Liver (tissue), 9 donors: ENCODE data around the gene TMEM178B. TPM values are rescaled to one million over a fixed set of nuclear protein-coding genes. Genes with fewer than 3 reads are reported as not detected.

Experiments
- DNase-seq: peaks from one replicate; pipeline ENCODE4 v3.0.0-alpha.2; 2017; ENCODE audit warnings: low spot score
- H3K27ac ChIP-seq, 2 donors: one replicate each; pipeline ENCODE4 v1.7.0; 2013; ENCODE audit warnings: inconsistent platforms in 2 of 2, low read length in 2 of 2, control low read depth in 1 of 2, low read depth in 1 of 2, mild to moderate bottlenecking in 1 of 2
- H3K27me3 ChIP-seq, 4 donors: one replicate each; pipeline versions ENCODE4 v1.6.1 to v1.7.0; 2013; ENCODE audit warnings: low read length in 3 of 4, inconsistent platforms in 1 of 4, mild to moderate bottlenecking in 1 of 4, moderate library complexity in 1 of 4; ENCODE audit not compliant: control insufficient read depth in 4 of 4, insufficient read depth in 4 of 4
- H3K36me3 ChIP-seq, 4 donors: one replicate each; pipeline versions ENCODE4 v1.6.1 to v1.7.0; 2013; ENCODE audit warnings: low read length in 3 of 4, mild to moderate bottlenecking in 3 of 4, low read depth in 1 of 4, moderate library complexity in 1 of 4; ENCODE audit not compliant: control insufficient read depth in 4 of 4, insufficient read depth in 3 of 4
- H3K4me1 ChIP-seq, 4 donors: one replicate each; pipeline versions ENCODE4 v1.6.1 to v1.7.0; 2013; ENCODE audit warnings: low read length in 3 of 4, mild to moderate bottlenecking in 3 of 4, moderate library complexity in 1 of 4; ENCODE audit not compliant: control insufficient read depth in 4 of 4, insufficient read depth in 4 of 4
- H3K4me3 ChIP-seq, 3 donors: one replicate each; pipeline versions ENCODE4 v1.6.1 to v1.7.0; 2013; ENCODE audit warnings: low read length in 3 of 3, control low read depth in 1 of 3, low read depth in 1 of 3, mild to moderate bottlenecking in 1 of 3
- H3K9ac ChIP-seq, 2 donors: one replicate each; pipeline ENCODE4 v1.7.0; 2013; ENCODE audit warnings: low read length in 2 of 2, mild to moderate bottlenecking in 2 of 2, moderate library complexity in 2 of 2, control low read depth in 1 of 2, low read depth in 1 of 2
- H3K9me3 ChIP-seq, 4 donors: one replicate each; pipeline versions ENCODE4 v1.6.1 to v1.7.0; 2013; ENCODE audit warnings: low read length in 3 of 4; ENCODE audit not compliant: control insufficient read depth in 4 of 4
- ATF3 ChIP-seq: IDR thresholded peaks from 2 replicates; pipeline ENCODE4 v1.6.1; 2016; ENCODE audit warnings: antibody characterized with exemption
- EGR1 ChIP-seq, 2 donors: IDR thresholded peaks; 2 replicates each; pipeline ENCODE4 v1.6.1; 2016 to 2018; ENCODE audit warnings: antibody characterized with exemption in 2 of 2, low read depth in 2 of 2
- FOXA1 ChIP-seq: IDR thresholded peaks from 2 replicates; pipeline ENCODE4 v1.6.1; 2016; ENCODE audit warnings: antibody characterized with exemption
- FOXA2 ChIP-seq: IDR thresholded peaks from 2 replicates; pipeline ENCODE4 v1.6.1; 2016; ENCODE audit warnings: antibody characterized with exemption
- GABPA ChIP-seq, 2 donors: IDR thresholded peaks in 1 of 2; conservative IDR thresholded peaks in 1 of 2; 2 replicates each; pipeline ENCODE4 v1.6.1; 2016; ENCODE audit warnings: antibody characterized with exemption in 2 of 2, mild to moderate bottlenecking in 1 of 2, moderate library complexity in 1 of 2
- HNF4A ChIP-seq, 2 donors: conservative IDR thresholded peaks; 2 replicates each; pipeline ENCODE4 v1.6.1; 2016; ENCODE audit warnings: antibody characterized with exemption in 2 of 2, mild to moderate bottlenecking in 2 of 2
- NR2F2 ChIP-seq: IDR thresholded peaks from 2 replicates; pipeline ENCODE4 v1.6.1; 2016; ENCODE audit warnings: antibody characterized with exemption
- RAD21 ChIP-seq, 2 donors: IDR thresholded peaks; 2 replicates each; pipeline ENCODE4 v1.6.1; 2016; ENCODE audit warnings: antibody characterized with exemption in 2 of 2, mild to moderate bottlenecking in 2 of 2
- RXRA ChIP-seq, 2 donors: IDR thresholded peaks; 2 replicates each; pipeline ENCODE4 v1.6.1; 2017 to 2018; ENCODE audit warnings: antibody characterized with exemption in 2 of 2, mild to moderate bottlenecking in 1 of 2
- SP1 ChIP-seq: IDR thresholded peaks from 2 replicates; pipeline ENCODE4 v1.6.1; 2018; ENCODE audit warnings: antibody characterized with exemption, mild to moderate bottlenecking
- TAF1 ChIP-seq: conservative IDR thresholded peaks from 2 replicates; pipeline ENCODE4 v1.6.1; 2016; ENCODE audit warnings: antibody characterized with exemption, mild to moderate bottlenecking
- WGBS: extraction: QIAGEN DNeasy Blood & Tissue Kit; methylation state at CpG from one replicate; pipeline ENCODE4 v1.1.7; 2013; 5-methylcytosine and 5-hydroxymethylcytosine counted together
- polyA plus RNA-seq, 2 donors: library from polyadenylated mRNA; stranded (reverse) in 1 of 2; unstranded in 1 of 2; fragments of 200-250 nt in 1 of 2; fragments of >200 nt in 1 of 2; fragmentation: Nextera tagmentation in 1 of 2; extraction: Ambion mirVana in 1 of 2; gene quantifications; one replicate each; pipeline versions ENCODE4 v1.2.1 to v1.2.3, GENCODE V29; 2013 to 2015
- total RNA-seq, 2 donors: library from RNA; depleted of rRNA; stranded (reverse); fragments of >200 nt; gene quantifications; one replicate each; pipeline ENCODE4 v1.2.3, GENCODE V29; 2014
- TF ChIP-seq, protein P1 (sequence below): IDR thresholded peaks from 2 replicates; pipeline ENCODE4 v1.6.1; 2016; ENCODE audit warnings: antibody characterized with exemption
- TF ChIP-seq, protein P2 (sequence below): fragments of 150-350 bp; IDR thresholded peaks from 2 replicates; pipeline ENCODE4 v1.5.1; 2017; ENCODE audit warnings: improper control_type of control experiment, low read depth, low read length; ENCODE audit not compliant: missing input control
- TF ChIP-seq, protein P3 (sequence below): IDR thresholded peaks from 2 replicates; pipeline ENCODE4 v1.6.1; 2016; ENCODE audit warnings: antibody characterized with exemption
- donor health status: healthy.
- donor health status: healthy.
- donor health status: healthy.
- donor health status: healthy.
- donor health status: healthy.

The TMEM178B gene
- total and polyA plus RNA-seq, 4 donors, result under 0.01 to 0.02 (median under 0.01) TPM; not detected in 1

- DNase-seq, result no peak
- Histone ChIP-seq H3K4me3 (no peak overlapping the region), H3K36me3 (no peaks in the 10 kb centered on the region), H3K9me3 (no peaks in the 10 kb centered on the region), H3K27ac (no peak overlapping the region), H3K27me3 (no peaks in the 10 kb centered on the region), H3K4me1 (no peaks in the 10 kb centered on the region), H3K9ac (no peak overlapping the region)
- 57% methylated on average over 4 of the region's 4 CpGs for WGBS
- TF ChIP-seq EGR1 (IDR thresholded peaks at IDR 0.05; ENCODE audit: low read depth in 2 of 2) (no peak), FOXA1 (no peak)
These were observed 30.1 kb downstream of the TMEM178B start for GRCh38 chr7:141103847-141104429.

DNA sequence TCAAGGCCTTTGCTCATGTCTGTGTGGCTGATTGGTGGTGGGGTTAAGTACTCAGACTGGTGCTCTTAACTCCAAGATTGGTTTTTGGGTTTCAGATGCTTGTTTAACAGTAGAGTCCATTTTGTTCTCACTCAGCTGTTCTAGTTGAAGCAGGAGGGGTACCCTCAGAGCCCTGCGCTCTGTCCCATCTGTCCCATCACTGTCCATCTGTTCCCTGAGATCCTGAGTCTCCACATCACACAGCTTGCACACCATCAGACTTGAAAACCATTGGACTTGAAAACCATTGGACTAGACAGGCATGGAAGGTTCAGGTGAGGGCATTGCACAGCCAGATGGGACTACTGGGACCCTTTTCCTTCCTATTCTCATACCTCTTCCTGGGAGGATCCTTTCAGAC, 39.3 kb downstream of the TMEM178B start:
- no peak for DNase-seq
- TF ChIP-seq NR2F2, result no peak
- TF ChIP-seq, protein P1, sequence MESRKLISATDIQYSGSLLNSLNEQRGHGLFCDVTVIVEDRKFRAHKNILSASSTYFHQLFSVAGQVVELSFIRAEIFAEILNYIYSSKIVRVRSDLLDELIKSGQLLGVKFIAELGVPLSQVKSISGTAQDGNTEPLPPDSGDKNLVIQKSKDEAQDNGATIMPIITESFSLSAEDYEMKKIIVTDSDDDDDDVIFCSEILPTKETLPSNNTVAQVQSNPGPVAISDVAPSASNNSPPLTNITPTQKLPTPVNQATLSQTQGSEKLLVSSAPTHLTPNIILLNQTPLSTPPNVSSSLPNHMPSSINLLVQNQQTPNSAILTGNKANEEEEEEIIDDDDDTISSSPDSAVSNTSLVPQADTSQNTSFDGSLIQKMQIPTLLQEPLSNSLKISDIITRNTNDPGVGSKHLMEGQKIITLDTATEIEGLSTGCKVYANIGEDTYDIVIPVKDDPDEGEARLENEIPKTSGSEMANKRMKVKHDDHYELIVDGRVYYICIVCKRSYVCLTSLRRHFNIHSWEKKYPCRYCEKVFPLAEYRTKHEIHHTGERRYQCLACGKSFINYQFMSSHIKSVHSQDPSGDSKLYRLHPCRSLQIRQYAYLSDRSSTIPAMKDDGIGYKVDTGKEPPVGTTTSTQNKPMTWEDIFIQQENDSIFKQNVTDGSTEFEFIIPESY, result no peak
- TF ChIP-seq, protein P2, sequence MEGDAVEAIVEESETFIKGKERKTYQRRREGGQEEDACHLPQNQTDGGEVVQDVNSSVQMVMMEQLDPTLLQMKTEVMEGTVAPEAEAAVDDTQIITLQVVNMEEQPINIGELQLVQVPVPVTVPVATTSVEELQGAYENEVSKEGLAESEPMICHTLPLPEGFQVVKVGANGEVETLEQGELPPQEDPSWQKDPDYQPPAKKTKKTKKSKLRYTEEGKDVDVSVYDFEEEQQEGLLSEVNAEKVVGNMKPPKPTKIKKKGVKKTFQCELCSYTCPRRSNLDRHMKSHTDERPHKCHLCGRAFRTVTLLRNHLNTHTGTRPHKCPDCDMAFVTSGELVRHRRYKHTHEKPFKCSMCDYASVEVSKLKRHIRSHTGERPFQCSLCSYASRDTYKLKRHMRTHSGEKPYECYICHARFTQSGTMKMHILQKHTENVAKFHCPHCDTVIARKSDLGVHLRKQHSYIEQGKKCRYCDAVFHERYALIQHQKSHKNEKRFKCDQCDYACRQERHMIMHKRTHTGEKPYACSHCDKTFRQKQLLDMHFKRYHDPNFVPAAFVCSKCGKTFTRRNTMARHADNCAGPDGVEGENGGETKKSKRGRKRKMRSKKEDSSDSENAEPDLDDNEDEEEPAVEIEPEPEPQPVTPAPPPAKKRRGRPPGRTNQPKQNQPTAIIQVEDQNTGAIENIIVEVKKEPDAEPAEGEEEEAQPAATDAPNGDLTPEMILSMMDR, result no peak
- TF ChIP-seq FOXA2, result no peak
- no peak for TF ChIP-seq GABPA (IDR thresholded peaks at IDR 0.05 in 1 of 2, conservative IDR thresholded peaks at IDR 0.05 in 1 of 2)
- no peak for TF ChIP-seq HNF4A (conservative IDR thresholded peaks at IDR 0.05)
- TF ChIP-seq, protein P3, sequence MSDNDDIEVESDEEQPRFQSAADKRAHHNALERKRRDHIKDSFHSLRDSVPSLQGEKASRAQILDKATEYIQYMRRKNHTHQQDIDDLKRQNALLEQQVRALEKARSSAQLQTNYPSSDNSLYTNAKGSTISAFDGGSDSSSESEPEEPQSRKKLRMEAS, result no peak
- TF ChIP-seq SP1, result no peak
- TF ChIP-seq ATF3, result no peak
- TF ChIP-seq RAD21 (IDR thresholded peaks at IDR 0.05), result no peak
- no peak for TF ChIP-seq EGR1 (IDR thresholded peaks at IDR 0.05; ENCODE audit: low read depth in 2 of 2)
- no peak for TF ChIP-seq RXRA (IDR thresholded peaks at IDR 0.05)
- no peaks in the 10 kb centered on the region for H3K4me1 ChIP-seq
- no peaks in the 10 kb centered on the region for H3K9me3 ChIP-seq
- H3K9ac ChIP-seq, result no peak overlapping the region
- H3K27me3 ChIP-seq, result no peaks in the 10 kb centered on the region
- 84% methylated on average over 1 of the region's 1 CpG for WGBS
- no peak overlapping the region for H3K27ac ChIP-seq
- H3K4me3 ChIP-seq, result no peak overlapping the region
- H3K36me3 ChIP-seq, result no peaks in the 10 kb centered on the region

- Histone ChIP-seq H3K4me1 (no peaks in the 10 kb centered on the region), H3K36me3 (no peaks in the 10 kb centered on the region), H3K4me3 (no peak overlapping the region)
These were observed 40.3 kb downstream of the TMEM178B start for GRCh38 chr7:141114029-141114664.

More at GRCh38 chr7:141114029-141114664, 40.3 kb downstream of the TMEM178B start:
- Histone ChIP-seq H3K27me3 (no peaks in the 10 kb centered on the region), H3K9me3 (no peaks in the 10 kb centered on the region), H3K27ac (no peak overlapping the region), H3K9ac (no peak overlapping the region)
- WGBS, result 75% methylated on average over 2 of the region's 2 CpGs
- no peak for DNase-seq
- TF ChIP-seq FOXA2 (no peak), TAF1 (no peak), RXRA (IDR thresholded peaks at IDR 0.05) (no peak), SP1 (no peak), RAD21 (IDR thresholded peaks at IDR 0.05) (no peak)
- TF ChIP-seq, protein P3, result no peak
- TF ChIP-seq, protein P1, result no peak
